RPMI7951 (cell line): ENCODE data around the gene SETBP1. TPM values are rescaled to one million over a fixed set of nuclear protein-coding genes. Genes with fewer than 3 reads are reported as not detected.

Experiments
- DNase-seq: peaks from one replicate; pipeline ENCODE4 v3.0.0-alpha.2; 2012; ENCODE audit warnings: low read depth
- total RNA-seq: library from RNA; depleted of rRNA; stranded (reverse); fragments of >200 nt; shearing (Covaris generic); gene quantifications from 2 replicates; pipeline ENCODE4 v1.2.3, GENCODE V29; 2014

Gene SETBP1
- total RNA-seq, 1 experiment from 2014 or later = 5.5 TPM

DNA sequence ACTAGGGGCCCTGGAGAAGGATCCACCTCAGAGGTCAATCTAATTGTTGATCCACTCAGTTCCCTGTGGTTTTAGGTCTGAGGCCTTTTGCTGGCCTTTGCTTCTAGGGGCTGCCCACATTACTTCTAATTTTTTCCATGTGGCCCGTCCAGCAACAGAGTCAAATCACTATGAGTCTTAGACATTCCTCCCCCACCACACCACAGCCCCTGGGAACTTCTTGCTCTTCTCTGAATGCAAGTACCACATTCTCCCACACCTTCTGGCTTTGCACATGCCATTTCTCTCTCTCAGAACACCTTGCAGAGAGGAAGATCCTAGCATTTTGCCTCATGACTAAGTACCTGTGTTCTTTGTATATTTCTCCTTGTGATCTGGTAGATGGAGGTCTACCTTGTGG is 286.9 kb downstream of the SETBP1 start:
- DNase-seq = no peak

- no peak for DNase-seq
Observed at GRCh38 chr18:44968336-44968735, 287.6 kb downstream of the SETBP1 start.

DNA sequence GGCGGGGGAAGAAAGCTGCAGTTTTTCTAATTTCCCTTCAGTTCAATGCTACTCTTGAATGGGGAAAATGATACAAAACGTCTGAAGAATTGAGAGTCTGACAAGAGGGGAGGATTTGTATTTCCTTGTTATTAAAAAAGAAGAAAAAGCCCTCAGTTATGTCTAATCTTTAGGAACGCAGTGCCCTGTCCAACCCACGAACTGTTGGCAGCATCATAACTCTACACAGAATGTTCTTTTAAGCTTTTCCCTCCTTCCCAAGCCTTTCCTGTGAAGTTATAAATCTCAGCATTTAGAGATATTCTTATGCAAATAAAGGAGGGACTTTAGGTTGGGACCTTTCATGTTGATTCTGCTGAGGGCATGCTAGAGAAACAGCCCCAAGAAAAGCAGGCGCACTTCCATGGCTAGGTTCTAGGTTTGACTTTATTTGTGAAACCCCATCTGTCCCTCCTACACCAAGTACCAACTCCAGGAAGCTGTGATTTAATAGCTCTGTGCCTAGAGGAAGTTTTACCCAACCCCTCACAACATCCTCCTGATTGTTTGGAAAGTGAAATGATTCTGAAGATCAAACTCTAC is 288.6 kb downstream of the SETBP1 start:
- no peak for DNase-seq

DNA sequence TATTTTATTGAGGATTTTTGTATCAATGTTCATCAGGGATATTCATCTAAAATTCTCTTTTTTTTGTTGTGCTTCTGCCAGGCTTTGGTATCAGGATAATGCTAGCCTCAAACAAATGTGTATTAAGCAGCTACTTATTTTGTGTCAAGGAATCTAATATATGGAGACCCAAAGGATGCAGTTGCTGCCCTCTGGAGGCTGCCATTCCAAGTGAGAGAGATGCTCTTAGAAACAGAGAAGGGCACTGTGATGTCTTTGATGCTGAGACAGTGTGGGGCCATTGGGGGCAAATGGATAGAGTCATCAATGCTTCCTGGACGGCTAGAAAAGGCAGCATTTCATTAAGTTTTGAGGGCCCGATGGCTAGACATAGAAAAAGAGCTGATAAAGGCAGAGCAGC is 292.6 kb downstream of the SETBP1 start:
- DNase-seq = peak; percentile 14

DNA sequence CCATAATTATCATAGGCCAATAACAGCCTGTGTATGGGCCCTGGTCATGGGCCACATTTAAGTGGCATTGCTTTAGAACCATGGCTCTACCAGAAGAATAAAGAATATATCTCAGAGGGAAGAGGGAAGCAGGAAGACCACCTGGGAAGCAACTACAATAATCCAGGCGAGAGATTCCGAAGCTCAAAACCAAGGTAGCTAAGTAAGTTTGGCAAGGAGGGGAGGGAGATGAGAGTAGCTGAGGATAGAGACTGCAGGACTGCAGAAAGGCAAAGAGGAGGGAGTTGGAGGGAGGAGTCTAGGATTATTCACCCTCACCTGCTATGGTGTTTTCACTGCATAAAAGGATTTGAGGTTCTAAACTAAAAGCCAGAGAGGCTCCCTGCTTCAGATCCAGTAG is 293.5 kb downstream of the SETBP1 start:
- DNase-seq = no peak

DNA sequence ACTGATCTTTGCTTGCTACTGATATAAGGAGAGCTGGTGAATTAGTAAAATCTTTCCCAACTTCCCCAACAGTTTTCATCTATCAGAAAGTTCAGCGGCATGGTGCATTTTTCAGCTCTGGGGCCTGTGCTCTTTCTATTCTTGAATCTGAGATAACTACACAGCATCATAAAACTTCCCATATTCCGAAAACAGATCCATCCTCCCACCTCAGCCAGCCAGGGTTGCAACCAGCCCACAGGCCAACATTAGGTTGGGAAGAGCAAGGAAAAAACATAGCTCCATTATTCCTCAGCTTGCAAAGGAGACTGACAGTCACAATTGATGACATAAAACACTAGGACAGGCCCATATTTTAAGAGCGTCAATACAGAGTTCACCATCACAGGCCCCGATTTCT is 297.2 kb downstream of the SETBP1 start:
- DNase-seq = no peak

GRCh38 chr18:44979748-44980147 is 299.1 kb downstream of the SETBP1 start:
- no peak for DNase-seq

- no peak for DNase-seq
Observed at GRCh38 chr18:44981121-44981520, 300.4 kb downstream of the SETBP1 start.

GRCh38 chr18:44986933-44987332 is 306.2 kb downstream of the SETBP1 start:
- no peak for DNase-seq

DNA sequence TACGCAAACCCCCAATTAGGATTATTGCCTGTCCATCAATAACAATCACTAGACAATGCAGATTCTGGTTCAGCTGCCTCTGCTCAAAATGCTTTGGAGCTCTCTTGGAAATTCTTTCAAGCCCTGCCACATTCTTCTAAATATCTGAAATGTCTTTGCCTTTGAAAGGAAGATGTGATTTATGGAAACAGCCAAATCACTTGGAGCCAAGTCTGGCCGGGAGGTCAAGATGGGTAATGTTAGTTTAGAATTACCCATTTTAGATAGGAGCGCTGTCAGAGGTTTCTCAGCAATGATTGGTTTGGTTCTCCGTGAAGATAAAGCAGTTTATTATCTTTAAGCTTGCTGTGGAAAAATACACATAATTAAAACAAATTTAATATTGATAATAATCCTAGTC is 306.7 kb downstream of the SETBP1 start:
- DNase-seq = no peak

DNA sequence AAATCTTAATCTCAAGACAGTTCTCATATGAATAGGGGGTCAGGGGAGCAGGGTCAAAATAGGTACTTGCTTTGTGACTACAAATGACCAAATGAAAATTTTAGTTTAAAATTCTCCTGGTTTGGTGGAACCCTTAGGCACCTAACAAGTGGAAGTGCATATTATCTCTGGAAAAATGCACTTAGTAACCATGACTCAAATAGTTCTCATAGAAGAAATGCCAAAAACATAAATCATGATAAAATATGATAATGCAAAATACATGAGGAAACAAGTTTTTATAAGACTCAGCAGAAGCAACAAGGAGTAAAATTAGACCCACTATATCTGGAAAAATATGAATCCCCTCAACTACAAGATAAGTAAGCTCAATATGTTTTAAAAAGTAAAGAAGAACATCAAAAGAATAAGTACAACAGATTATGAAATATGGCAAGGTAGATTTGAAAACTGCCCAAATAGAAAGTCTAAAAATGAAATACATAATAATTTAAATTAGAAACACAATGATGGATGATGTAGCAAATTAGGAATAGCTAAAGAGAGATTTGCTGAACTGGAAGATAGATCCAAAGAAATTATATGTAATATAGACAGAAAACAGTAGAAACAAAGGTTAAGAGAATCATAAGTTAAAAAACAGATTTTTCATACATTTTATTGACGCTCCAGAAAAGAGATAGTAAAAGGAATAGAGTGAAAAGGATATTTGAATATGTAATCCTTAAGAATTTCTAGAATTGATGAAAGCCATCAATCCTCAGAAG is 308.3 kb downstream of the SETBP1 start:
- no peak for DNase-seq

DNA sequence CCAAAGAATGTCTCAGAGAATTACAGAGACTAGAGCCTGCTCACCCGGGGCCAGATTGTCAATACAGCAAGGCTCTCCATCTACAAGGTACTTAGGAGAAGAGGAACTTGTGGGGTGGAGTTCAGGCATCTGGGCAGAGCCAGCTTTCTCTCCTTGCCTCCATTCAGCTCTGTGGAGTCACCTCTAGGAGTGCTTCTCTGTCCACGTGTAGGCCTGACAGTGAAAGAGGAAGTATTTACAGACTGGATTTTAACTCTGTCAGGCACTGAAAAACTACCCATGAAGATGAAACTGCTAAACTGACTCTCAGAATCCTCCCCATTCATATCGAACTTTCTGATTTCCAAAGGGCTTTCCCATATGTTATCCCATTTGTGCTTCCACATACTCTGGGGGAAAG is 315.6 kb downstream of the SETBP1 start:
- no peak for DNase-seq

GRCh38 chr18:44997174-44997573 is 316.5 kb downstream of the SETBP1 start:
- no peak for DNase-seq

DNA sequence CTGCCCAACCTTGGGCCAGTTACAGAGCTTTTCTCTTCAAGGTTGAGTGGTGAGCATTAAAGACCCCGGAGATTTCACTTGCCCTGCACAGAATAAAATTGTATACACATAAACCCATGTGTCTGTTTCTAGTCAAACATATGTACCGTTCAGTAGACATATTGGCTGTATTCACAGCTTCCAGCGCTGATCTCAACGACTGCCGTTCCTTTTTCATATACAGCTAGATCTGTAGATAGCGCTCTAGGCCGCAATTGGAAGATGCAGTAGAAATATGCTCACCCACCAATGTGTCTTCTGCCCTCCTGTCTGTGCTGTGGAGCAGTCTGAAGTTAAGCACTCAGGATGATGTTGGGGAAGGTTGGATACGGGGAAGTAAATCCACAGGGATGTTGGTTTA is 317.7 kb downstream of the SETBP1 start:
- no peak for DNase-seq

- DNase-seq = no peak
Observed at GRCh38 chr18:45004546-45005080, 323.9 kb downstream of the SETBP1 start.

- no peak for DNase-seq
Observed at GRCh38 chr18:45006934-45007333, 326.2 kb downstream of the SETBP1 start.

- no peak for DNase-seq
Observed at GRCh38 chr18:45007531-45007930, 326.8 kb downstream of the SETBP1 start.

GRCh38 chr18:45008694-45009413 is 328.2 kb downstream of the SETBP1 start:
- DNase-seq = no peak

DNA sequence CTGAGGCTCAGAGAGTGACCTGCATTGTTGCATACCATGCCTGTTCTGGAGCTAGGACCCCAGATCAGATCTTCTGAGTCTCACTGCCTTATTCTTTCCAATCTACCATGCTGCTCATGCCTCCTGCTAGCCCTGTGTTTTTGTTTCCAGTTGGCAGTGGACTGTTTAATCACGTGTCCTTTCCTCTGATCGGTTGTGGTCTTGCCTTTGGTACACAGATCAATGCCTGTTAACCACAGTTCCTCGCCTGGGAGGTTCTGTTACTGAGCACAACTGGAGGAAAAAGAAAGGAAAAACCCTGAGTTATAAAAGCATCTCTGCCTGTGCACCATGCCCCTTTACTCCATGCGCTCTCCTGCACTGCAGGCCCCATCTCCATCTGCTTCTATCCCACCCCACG is 329.1 kb downstream of the SETBP1 start:
- DNase-seq = no peak

- peak; percentile 68 for DNase-seq
Observed at GRCh38 chr18:45012286-45012685, 331.6 kb downstream of the SETBP1 start.

DNA sequence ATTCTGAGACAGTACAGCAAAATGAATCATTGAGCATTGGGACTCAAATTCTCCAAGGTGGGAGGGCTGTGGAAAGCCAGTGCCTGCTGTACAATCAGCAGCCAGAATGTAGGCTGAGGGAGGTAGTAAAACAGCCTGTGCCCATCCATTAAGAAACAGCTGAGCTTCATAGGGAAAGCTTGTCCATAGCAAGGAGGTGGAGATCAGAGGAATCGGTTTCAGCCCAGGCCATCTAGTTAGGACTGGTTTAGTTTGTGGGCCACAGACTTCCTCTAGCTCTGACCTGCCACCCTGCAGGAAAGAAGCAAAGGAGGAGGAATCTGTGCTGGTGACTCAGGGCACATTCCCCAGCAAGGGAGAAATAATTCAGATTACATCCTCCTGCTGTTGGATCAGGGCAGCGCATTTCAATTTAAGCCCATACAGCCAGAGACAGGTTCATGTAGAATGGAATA is 333.4 kb downstream of the SETBP1 start:
- peak; percentile 87 for DNase-seq

DNA sequence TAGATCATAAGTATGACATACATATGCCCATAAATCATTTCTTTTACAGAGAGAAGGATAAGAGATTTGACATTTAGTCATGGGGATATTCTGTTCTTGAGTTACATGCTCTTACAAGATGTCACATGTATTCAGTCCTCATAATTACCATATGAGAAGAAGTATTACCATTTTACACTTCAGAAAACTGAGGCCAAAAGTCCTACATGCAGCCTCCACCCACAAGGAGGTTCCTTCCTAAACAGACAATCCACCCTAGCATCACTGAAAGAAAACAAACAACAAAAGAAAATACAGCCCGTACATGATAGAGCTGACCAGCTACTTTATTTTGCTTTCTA is 335.1 kb downstream of the SETBP1 start:
- DNase-seq = no peak

DNA sequence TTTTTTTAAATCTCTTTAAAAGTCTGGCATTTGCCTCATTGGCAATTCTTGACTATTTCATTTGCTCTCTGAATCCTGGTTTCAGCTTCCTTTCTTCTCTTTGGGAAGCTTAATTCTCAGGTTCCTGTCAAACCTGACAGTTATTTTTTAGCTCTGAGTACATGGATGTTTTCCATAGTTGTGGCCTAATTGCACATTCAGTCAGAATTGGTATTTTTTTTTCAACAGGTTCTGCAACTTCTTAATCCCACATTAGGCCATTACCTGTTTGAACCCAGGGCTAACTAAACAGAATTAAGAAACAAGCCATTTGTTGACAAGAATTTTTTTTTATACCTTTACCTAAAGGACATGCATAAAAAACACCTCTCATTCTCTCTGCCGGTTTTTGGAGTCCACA is 338.8 kb downstream of the SETBP1 start:
- no peak for DNase-seq
